CD4-positive, alpha-beta T cell treated with Interferon alpha-2 for 1 hour (primary cell): ENCODE data around the gene SERPINF2.
"Not testable (repeated sequence)": the region's sequence is repeated elsewhere in the genome, so short reads cannot be mapped to it uniquely, and the experiment has no call there.

Source experiments
- DNase-seq, 2 donors: peaks; one replicate each; pipeline ENCODE4 v3.0.0-alpha.2; 2020 to 2022

SERPINF2 gene

GRCh38 chr17:1736348-1737281 is 6.1 kb upstream of the SERPINF2 start:
- DNase-seq, result peak in 1 of 2 donors; percentile 27

GRCh38 chr17:1737531-1738291 is 5.0 kb upstream of the SERPINF2 start:
- no peak for DNase-seq

- DNase-seq, result not testable (repeated sequence)
Measured at GRCh38 chr17:1741899-1742298, 772 bp upstream of the SERPINF2 start.

GRCh38 chr17:1743088-1743439 is 393 bp downstream of the SERPINF2 start:
- no peak for DNase-seq

GRCh38 chr17:1744551-1745512 is 2.2 kb downstream of the SERPINF2 start:
- DNase-seq, result no peak

- DNase-seq, result no peak
Measured at GRCh38 chr17:1745513-1746020, 2.9 kb downstream of the SERPINF2 start.

GRCh38 chr17:1746975-1747543 is 4.4 kb downstream of the SERPINF2 start:
- DNase-seq, result no peak

GRCh38 chr17:1750628-1751027 is 8.0 kb downstream of the SERPINF2 start:
- DNase-seq, result no peak

GRCh38 chr17:1752425-1753262 is 10.0 kb downstream of the SERPINF2 start:
- peak in 1 of 2 donors; percentile 17 for DNase-seq

- no peak for DNase-seq
Measured at GRCh38 chr17:1753767-1754429, 11.2 kb downstream of the SERPINF2 start.

- DNase-seq, result no peak
Measured at GRCh38 chr17:1754430-1755112, 11.9 kb downstream of the SERPINF2 start.

GRCh38 chr17:1755252-1755826 is 12.7 kb downstream of the SERPINF2 start:
- DNase-seq, result no peak

GRCh38 chr17:1755827-1756262 is 13.2 kb downstream of the SERPINF2 start:
- DNase-seq, result no peak

GRCh38 chr17:1758807-1759206 is 16.1 kb downstream of the SERPINF2 start:
- DNase-seq, result peak; percentile 17 to 49

- DNase-seq, result no peak
Measured at GRCh38 chr17:1759529-1759928, 16.9 kb downstream of the SERPINF2 start.

- DNase-seq, result no peak
Measured at GRCh38 chr17:1762233-1762900, 19.7 kb downstream of the SERPINF2 start.

GRCh38 chr17:1762901-1763898 is 20.5 kb downstream of the SERPINF2 start:
- no peak for DNase-seq

GRCh38 chr17:1764284-1764683 is 21.6 kb downstream of the SERPINF2 start:
- peak; percentile 68 to 73 for DNase-seq
